ENCODE data around the gene NRDE2.

DNA sequence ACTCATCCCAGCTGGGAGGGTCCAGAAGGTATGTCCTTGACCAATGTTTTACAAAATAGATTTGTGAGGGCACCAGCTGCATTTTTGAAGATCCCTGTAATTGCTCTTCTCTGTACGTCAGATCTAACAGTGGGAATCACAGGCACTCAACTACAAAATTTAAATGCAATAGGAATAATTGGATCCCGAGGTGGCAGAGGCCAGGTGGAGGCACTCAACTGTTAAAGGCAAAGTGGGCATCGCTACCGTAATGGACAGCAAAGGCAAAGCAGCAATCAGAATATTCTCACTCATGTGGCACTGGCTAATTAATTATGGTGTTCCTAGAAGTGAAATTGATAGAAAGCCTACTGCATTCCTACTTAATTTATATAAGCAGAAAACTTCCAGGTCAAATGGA, 103.3 kb downstream of the NRDE2 start:
- no peak for TF ChIP-seq CTCF (conservative IDR thresholded peaks at IDR 0.05)
- TF ChIP-seq EZH2 (IDR thresholded peaks at IDR 0.05; ENCODE audit: low read depth): no peak

Measured in PC-9 (cell line).